K562 (cell line): ENCODE measurements around the gene RNLS. TPM values are rescaled to one million over a fixed set of nuclear protein-coding genes. Genes with fewer than 3 reads are reported as not detected.
A peak's percentile ranks its signal among the peaks of the same experiment; 100 is the strongest.

Experiments used
- ATAC-seq: fragments of 200-7000 bp; cut with Tn5 transposase; 3 replicates; pipeline ENCODE4 v1.9.1; 2020; ENCODE audit warnings: moderate library complexity
- BruUV-seq: library from RNA; stranded (reverse); fragments of 400-500 nt; replicated peaks from 2 replicates; lab custom pipeline; 2021; lab: Mats Ljungman, UMichigan
- CTCF ChIA-PET: fragments of 300-600 bp; formaldehyde crosslinking; extraction: SDS; loops from one replicate; lab custom pipeline; 2021; ENCODE audit warnings: low intra/inter-chr PET ratio; lab: Yijun Ruan, JAX
- POLR2A ChIA-PET: fragments of 300-600, 350-650 bp; sonication (Branson Sonifier 250); formaldehyde crosslinking; extraction: SDS; loops from one replicate; lab custom pipeline; 2021; ENCODE audit warnings: antibody characterized with exemption, inconsistent platforms; lab: Yijun Ruan, JAX
- DNase-seq, 4 experiments: peaks; one replicate each; pipeline versions ENCODE4 v3.0.0 to v3.0.0-alpha.2; 2011 to 2018; ENCODE audit warnings: low spot score in 3 of 4, mixed read lengths in 3 of 4; ENCODE audit errors: extremely low read depth in 1 of 4
- FAIRE-seq: peaks from 2 replicates; lab custom pipeline; 2011; peaks lifted over from hg19 to GRCh38; lab: Jason Lieb, UNC
- H2AFZ ChIP-seq: 2 replicates; pipeline ENCODE4 v1.6.0; 2011; ENCODE audit warnings: low read depth, low read length, control low read depth, inconsistent platforms
- H3K27ac ChIP-seq: fragments of 200-600 bp; 3 replicates; pipeline ENCODE4 v1.8.0; 2011; ENCODE audit warnings: low read depth, mild to moderate bottlenecking, control low read depth, inconsistent platforms, low read length, moderate library complexity, mixed read lengths; ENCODE audit errors: extremely low read depth
- H3K27me3 ChIP-seq, 2 experiments: fragments of 300-600 bp in 1 of 2; 2 replicates in 1 of 2; 3 replicates in 1 of 2; pipeline versions ENCODE4 v1.6.0 to v1.8.0; 2011; ENCODE audit warnings: inconsistent platforms in 2 of 2, low read length in 2 of 2, mild to moderate bottlenecking in 1 of 2, mixed read lengths in 1 of 2, moderate library complexity in 1 of 2; ENCODE audit not compliant: control insufficient read depth in 2 of 2, insufficient read depth in 2 of 2
- H3K36me3 ChIP-seq: fragments of 300-600 bp; 3 replicates; pipeline ENCODE4 v1.8.0; 2011; ENCODE audit warnings: mild to moderate bottlenecking, low read length, inconsistent platforms; ENCODE audit not compliant: control insufficient read depth, insufficient read depth
- H3K4me1 ChIP-seq, 2 experiments: fragments of 200-600 bp in 1 of 2; replicated peaks in 1 of 2; 2 replicates in 1 of 2; 3 replicates in 1 of 2; pipeline versions ENCODE4 v1.5.1 to v1.8.0; 2011; ENCODE audit warnings: inconsistent platforms in 2 of 2, low read length in 2 of 2, mild to moderate bottlenecking in 1 of 2, mixed read lengths in 1 of 2, moderate library complexity in 1 of 2; ENCODE audit not compliant: control insufficient read depth in 2 of 2, insufficient read depth in 2 of 2
- H3K4me2 ChIP-seq: 2 replicates; pipeline ENCODE4 v1.6.1; 2011; ENCODE audit warnings: low read length, control low read depth, inconsistent platforms, mixed read lengths; ENCODE audit not compliant: insufficient read depth
- H3K4me3 ChIP-seq: fragments of 200-600 bp; sonication (generic), shearing (Covaris generic); 2 replicates; pipeline ENCODE4 v1.5.1; 2016; ENCODE audit warnings: control low read depth, inconsistent platforms
- H3K79me2 ChIP-seq: fragments of 200-600 bp; 3 replicates; pipeline ENCODE4 v1.8.0; 2011; ENCODE audit warnings: low read length, inconsistent platforms; ENCODE audit not compliant: control insufficient read depth, insufficient read depth
- H3K9ac ChIP-seq, 2 experiments: 2 replicates each; pipeline versions ENCODE4 v1.6.0 to v1.6.1; 2011; ENCODE audit warnings: low read depth in 2 of 2, low read length in 2 of 2, control low read depth in 1 of 2, inconsistent platforms in 1 of 2, mild to moderate bottlenecking in 1 of 2, mixed read lengths in 1 of 2; ENCODE audit not compliant: insufficient read depth in 1 of 2
- H3K9me1 ChIP-seq: one replicate; pipeline ENCODE4 v1.6.0; 2011; ENCODE audit warnings: inconsistent platforms, mild to moderate bottlenecking, low read length, moderate library complexity; ENCODE audit not compliant: control insufficient read depth, insufficient read depth
- H3K9me3 ChIP-seq: replicated peaks from 2 replicates; pipeline ENCODE4 v1.5.1; 2011; ENCODE audit warnings: low read depth, low read length, inconsistent platforms; ENCODE audit not compliant: control insufficient read depth, insufficient read depth
- H4K20me1 ChIP-seq: replicated peaks from 2 replicates; pipeline ENCODE4 v1.6.1; 2011; ENCODE audit warnings: low read length, inconsistent platforms, mixed read lengths; ENCODE audit not compliant: control insufficient read depth, insufficient read depth
- CEBPG ChIP-seq, 3 experiments: fragments of 200-800 bp in 1 of 3; sonication (Bioruptor generic) in 1 of 3; sonication (generic) in 1 of 3; formaldehyde crosslinking in 1 of 3; IDR thresholded peaks in 2 of 3; conservative IDR thresholded peaks in 1 of 3; 2 replicates each; pipeline versions ENCODE4 v1.6.1 to v1.8.0; 2016 to 2022; ENCODE audit warnings: missing compliant biosample characterization in 2 of 3, missing genetic modification characterization in 2 of 3, mild to moderate bottlenecking in 1 of 3, missing genetic modification reagents in 1 of 3
- MED1 ChIP-seq: sonication (generic); formaldehyde crosslinking; IDR thresholded peaks from 2 replicates; pipeline ENCODE4 v1.8.1; 2023; ENCODE audit warnings: missing genetic modification reagents, borderline replicate concordance
- WGBS: fragments of 100-300 bp; shearing (Covaris generic); methylation state at CpG from one replicate; pipeline ENCODE4 v1.1.6; 2016; ENCODE audit warnings: low coverage, mixed read lengths; ENCODE audit not compliant: insufficient coverage; ENCODE audit errors: missing lambda C conversion rate; 5-methylcytosine and 5-hydroxymethylcytosine counted together
- in situ Hi-C: fragments of 300-500 bp; cut with MboI; formaldehyde crosslinking; loops from 4 replicates; pipeline ENCODE4 v1.15.0; 2018; ENCODE audit warnings: inconsistent platforms, mixed read lengths
- intact Hi-C: fragments of 100-400 bp; cut with micrococcal nuclease; formaldehyde crosslinking; loops from 2 replicates; pipeline ENCODE4 v1.14.2; 2022
- polyA plus RNA-seq, 8 experiments: library from polyadenylated mRNA; depleted of rRNA in 4 of 8; stranded (reverse) in 5 of 8; unstranded in 3 of 8; fragments of >200 nt; fragmentation: Nextera tagmentation in 2 of 8; fragmentation: Illumina TruSeq in 1 of 8; extraction: Ambion mirVana in 2 of 8; extraction: Trizol in 1 of 8; gene quantifications; 2 replicates each; pipeline versions ENCODE4 v1.2.1 to v1.2.3, GENCODE V29; 2011 to 2014; ENCODE audit warnings: inconsistent platforms in 1 of 8, missing spikeins in 1 of 8
- total RNA-seq, 7 experiments: library from RNA; depleted of rRNA in 6 of 7; stranded (reverse); fragments of >200 nt in 6 of 7; fragmentation: Illumina TruSeq in 2 of 7; extraction: Trizol in 2 of 7; gene quantifications; 2 replicates each; pipeline versions ENCODE4 v1.2.1 to v1.2.3, GENCODE V29; 2011 to 2021; ENCODE audit warnings: low replicate concordance in 1 of 7
- TF ChIP-seq, protein P1 (sequence below): fragments of 450-650 bp; formaldehyde crosslinking; IDR thresholded peaks from 2 replicates; pipeline ENCODE4 v1.4.0; 2022; ENCODE audit warnings: mild to moderate bottlenecking, moderate library complexity
- TF ChIP-seq, protein P2 (sequence below), 2 experiments: fragments of 450-650 bp in 1 of 2; sonication (generic) in 1 of 2; formaldehyde crosslinking in 1 of 2; IDR thresholded peaks in 1 of 2; conservative IDR thresholded peaks in 1 of 2; 2 replicates each; pipeline versions ENCODE4 v1.6.1 to v1.8.1; 2016 to 2023; ENCODE audit warnings: mild to moderate bottlenecking in 2 of 2, moderate library complexity in 2 of 2, inconsistent platforms in 1 of 2, missing genetic modification reagents in 1 of 2

Gene RNLS
- total and polyA plus RNA-seq, 9 of the 15 experiments (the other 6 are each of a cell fraction or from before 2014, with no cell fraction given) = 0.14 to 0.72 (median 0.41) TPM; not detected in 3

DNA sequence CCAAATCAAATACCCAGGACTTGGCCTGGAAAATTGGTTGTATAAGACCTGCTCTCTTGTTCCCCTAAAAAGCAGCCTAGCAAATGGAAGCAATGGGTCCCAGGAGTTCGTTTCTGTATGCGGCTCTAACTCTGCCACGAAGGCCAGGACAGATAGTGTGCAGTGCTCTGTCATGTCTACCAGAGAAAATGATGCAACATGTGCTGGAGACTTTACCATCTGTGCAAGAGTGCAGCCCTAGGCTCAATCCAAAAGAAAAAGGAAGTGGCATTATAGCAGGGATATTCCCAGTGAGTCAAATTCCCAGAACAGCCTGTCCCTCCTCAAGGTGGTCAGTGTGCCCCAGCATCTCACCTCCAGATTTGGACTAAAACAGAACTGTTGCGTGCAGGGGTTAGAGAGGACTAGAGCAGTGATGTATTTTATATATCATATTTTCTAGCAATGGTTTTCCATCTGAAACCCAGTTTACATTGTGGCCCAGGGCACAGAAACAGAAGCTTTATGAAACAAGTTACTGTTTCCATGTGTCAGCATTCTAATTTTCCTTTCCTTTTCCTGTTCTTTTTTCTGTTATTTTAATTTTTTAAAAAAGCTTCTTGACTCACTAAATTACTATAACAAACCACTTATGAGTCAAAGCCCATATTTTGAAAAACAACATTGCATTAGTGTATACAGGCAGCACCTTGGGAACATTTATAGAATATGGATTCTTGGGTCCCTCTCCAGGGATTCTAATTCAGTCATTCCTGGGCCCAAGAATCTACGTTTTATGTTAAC lies 311.2 kb downstream of the RNLS start:
- no peak for DNase-seq

More for the DNA sequence above, 311.2 kb downstream of the RNLS start:
- ChIA-PET CTCF (no interaction called here), POLR2A (no interaction called here)
- ATAC-seq (no peak), FAIRE-seq (no peak)
- Histone ChIP-seq H3K9ac (no peak overlapping the region), H3K27me3 (no peaks in the 10 kb centered on the region), H3K36me3 (no peaks in the 10 kb centered on the region), H3K79me2 (no peaks in the 10 kb centered on the region), H3K4me2 (no peak overlapping the region), H3K4me3 (no peak overlapping the region), H3K27ac (no peak overlapping the region), H3K9me1 (no peaks in the 10 kb centered on the region), H2AFZ (no peak overlapping the region), H4K20me1 (no peaks in the 10 kb centered on the region), H3K9me3 (no peaks in the 10 kb centered on the region), H3K4me1 (no peaks in the 10 kb centered on the region)
- intact Hi-C loops (no loop called here), in situ Hi-C loops (no loop called here)
- BruUV-seq = no TSS peak
- TF ChIP-seq, protein P1, sequence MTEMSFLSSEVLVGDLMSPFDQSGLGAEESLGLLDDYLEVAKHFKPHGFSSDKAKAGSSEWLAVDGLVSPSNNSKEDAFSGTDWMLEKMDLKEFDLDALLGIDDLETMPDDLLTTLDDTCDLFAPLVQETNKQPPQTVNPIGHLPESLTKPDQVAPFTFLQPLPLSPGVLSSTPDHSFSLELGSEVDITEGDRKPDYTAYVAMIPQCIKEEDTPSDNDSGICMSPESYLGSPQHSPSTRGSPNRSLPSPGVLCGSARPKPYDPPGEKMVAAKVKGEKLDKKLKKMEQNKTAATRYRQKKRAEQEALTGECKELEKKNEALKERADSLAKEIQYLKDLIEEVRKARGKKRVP = peak; percentile 82
- TF ChIP-seq, protein P2, sequence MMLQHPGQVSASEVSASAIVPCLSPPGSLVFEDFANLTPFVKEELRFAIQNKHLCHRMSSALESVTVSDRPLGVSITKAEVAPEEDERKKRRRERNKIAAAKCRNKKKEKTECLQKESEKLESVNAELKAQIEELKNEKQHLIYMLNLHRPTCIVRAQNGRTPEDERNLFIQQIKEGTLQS (IDR thresholded peaks at IDR 0.05) = 0 out of 2 replicates have a peak, but pooled peaks have one; percentile 13
- TF ChIP-seq, protein P2 (CRISPR knock-in tag; conservative IDR thresholded peaks at IDR 0.05) = no peak
- TF ChIP-seq MED1 (no peak), CEBPG (CRISPR knock-in tag; IDR thresholded peaks at IDR 0.05) (no peak), CEBPG (tag; conservative IDR thresholded peaks at IDR 0.05 in 1 of 2, IDR thresholded peaks at IDR 0.05 in 1 of 2) (peak; percentile 53 to 77)
- 1% methylated on average over 5 of the region's 5 CpGs for WGBS
